HG03039 (cell line): Measurements from ENCODE around the gene TRUB2.
A peak's percentile ranks its signal among the peaks of the same experiment; 100 is the strongest.
"Not testable (repeated sequence)": the region's sequence is repeated elsewhere in the genome, so short reads cannot be mapped to it uniquely, and the experiment has no call there.

Experiments
- ATAC-seq: cut with Tn5 transposase; IDR thresholded peaks from one replicate; pipeline ENCODE4 v1.9.1; 2021; ENCODE audit warnings: mild to moderate bottlenecking, moderate library complexity; ENCODE audit not compliant: unreplicated experiment

The TRUB2 gene

DNA sequence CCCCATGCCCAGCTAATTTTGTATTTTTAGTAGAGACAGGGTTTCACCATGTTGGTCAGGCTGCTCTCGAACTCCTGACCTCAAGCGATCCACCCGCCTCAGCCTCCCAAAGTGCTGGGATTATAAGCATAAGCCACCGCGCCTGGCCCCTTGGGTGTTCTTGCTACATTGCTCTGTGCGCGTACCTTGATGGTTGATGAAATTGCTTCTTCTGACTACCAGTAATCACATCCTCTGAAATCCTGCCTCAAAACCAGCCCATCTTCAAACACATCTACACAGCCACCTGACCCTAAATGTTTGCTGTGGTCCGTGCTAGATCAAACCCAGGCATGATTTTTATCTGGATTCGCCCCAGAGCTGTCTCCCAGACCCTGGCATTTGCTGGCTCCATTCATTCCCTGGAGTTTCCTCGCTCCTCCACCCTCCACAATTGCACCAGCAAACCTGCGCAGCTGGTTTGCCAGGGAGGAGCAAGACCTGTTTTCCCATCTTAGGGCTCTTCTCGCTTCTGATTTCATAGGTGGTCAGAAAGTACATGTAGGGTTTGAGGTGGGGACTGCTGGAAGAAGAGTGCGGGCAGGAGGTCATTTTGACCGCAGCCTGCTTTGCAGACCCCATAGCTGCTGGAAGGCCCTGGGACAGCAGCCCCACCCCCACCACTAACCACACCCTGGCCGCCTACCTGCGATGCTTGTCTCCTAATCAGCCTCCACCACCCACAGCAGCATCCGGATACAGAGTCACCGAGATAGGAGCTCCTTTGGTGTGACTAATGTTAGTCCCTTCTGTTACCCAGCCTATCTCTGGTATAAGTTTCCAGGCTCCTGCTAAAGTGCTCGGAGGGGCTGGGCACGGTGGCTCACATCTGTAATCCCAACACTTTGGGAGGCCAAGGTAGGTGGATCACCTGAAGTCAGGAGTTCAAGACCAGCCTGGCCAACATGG is 23.4 kb downstream of the TRUB2 start:
- no peak for ATAC-seq

DNA sequence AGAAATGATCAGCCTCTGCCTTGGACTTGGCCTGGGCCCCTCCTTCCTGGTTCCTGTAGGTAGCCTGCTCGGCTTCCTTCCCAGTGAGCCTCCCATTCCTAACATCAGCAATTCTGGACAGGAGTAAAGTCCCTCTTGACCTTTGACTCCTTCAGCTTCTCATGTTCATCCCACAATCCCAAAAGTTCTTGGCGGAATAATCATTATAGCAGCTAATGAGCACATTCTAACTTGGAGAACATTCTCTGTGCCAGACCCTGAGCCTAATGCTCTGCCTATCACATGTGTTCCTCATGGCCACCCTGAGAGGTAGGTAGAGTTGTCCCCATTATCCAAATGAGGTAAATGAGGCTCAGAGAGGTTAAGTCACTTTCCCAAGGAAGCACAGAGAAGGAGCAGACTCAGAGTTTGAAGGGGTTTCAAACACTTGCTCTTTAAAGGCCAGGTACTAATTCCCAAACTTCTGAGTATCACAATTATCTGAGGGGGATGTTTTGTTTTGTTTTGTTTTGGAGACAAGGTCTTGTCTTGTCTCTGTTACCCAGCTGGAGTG is 24.9 kb downstream of the TRUB2 start:
- no peak for ATAC-seq

GRCh38 chr9:128296340-128297220 is 25.7 kb downstream of the TRUB2 start:
- no peak for ATAC-seq

DNA sequence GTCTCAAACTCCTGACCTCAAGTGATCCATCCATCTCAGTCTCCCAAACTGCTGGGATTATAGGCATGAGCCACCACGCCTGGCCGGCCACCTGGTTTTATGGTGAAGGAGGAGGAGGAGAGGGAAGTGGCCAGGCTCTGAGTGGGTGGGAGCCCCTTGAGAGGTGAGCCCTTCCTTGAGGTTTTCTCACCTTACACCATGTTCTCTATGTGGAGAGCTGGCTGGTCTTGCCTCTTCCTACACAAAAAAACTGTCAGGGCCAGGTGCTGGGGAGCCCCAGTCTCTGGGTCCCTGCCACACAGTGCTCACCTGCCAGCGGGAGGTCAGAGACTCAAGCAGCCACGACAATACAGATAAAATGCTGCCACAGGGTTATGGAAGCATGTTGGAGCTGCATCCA is 28.1 kb downstream of the TRUB2 start:
- no peak for ATAC-seq

- ATAC-seq: no peak
Measured at GRCh38 chr9:128293091-128293490, 29.2 kb downstream of the TRUB2 start.

GRCh38 chr9:128292009-128292408 is 30.2 kb downstream of the TRUB2 start:
- ATAC-seq: no peak

DNA sequence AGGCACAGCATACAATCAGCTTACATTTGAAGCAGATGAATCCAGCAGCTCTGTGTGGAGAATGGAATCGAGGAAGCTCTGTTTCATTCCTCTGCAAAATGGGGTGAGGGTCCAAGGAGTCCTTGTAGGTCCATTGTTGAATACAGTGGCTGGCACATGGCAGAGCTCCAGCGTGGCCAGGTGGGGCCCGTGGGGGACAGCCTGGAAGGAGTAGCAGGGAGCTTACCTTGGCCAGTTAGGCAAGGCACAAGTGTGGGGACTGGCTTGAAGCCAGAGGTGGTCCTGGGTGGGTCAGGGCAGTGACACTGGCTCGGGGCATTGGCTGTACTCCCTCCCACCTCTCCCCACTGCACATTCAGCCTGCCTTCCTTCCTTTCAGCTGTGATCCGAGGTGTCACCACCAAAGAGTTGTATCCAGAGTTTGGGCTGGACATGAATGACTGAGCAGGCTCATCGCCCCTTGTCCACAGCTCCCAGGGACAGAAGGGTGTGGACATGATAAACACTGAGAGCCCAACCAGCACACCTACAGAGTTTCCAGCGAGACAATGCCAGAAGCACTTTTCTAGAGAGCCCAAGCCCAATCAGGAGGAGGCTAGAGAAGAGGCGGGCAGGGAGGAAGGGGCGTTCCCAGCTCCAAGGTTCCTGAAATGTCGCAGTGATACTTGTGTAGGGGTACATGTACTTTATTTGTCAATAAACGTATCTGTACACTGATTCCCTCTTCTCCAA is 33.8 kb downstream of the TRUB2 start:
- no peak for ATAC-seq

GRCh38 chr9:128286440-128286839 is 35.8 kb downstream of the TRUB2 start:
- ATAC-seq: no peak

DNA sequence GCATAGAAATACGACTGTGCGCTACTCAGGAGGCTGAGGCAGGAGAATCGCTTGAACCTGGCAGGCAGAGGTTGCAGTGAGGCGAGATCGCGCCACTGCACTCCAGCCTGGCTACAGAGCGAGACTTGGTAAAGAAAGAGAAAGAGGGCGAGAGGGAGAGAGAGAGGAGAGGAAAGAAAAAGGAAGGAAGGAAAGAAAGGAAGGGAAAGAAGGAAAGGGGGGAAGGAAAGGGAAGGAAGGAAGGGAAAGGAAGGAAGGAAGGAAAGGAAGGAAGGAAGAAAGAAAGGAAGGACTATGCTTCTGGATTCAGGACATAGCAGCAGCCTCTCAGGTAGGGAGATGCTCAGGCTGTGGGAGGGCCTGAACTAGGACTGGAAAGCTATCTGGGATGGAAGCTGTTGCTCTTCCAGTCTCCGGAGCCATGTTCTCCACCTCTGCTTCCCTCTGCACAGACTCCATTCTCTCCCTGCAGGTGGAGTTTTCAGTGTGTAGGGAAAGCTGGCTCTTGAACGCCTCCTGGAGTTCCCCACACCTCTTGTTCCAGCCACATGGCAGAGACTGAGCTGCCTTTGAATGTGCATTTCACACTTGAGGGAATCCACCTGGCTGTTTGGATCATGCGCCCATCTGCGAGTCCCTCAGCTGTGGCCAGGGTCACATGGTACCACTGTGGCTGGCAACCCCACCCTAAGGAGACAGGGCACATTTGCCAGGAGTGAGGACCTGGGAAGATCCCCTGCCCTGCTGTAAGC is 37.0 kb downstream of the TRUB2 start:
- no peak for ATAC-seq

GRCh38 chr9:128282500-128282899 is 39.7 kb downstream of the TRUB2 start:
- no peak for ATAC-seq

- no peak for ATAC-seq
Measured at GRCh38 chr9:128280084-128280622, 42.1 kb downstream of the TRUB2 start.

DNA sequence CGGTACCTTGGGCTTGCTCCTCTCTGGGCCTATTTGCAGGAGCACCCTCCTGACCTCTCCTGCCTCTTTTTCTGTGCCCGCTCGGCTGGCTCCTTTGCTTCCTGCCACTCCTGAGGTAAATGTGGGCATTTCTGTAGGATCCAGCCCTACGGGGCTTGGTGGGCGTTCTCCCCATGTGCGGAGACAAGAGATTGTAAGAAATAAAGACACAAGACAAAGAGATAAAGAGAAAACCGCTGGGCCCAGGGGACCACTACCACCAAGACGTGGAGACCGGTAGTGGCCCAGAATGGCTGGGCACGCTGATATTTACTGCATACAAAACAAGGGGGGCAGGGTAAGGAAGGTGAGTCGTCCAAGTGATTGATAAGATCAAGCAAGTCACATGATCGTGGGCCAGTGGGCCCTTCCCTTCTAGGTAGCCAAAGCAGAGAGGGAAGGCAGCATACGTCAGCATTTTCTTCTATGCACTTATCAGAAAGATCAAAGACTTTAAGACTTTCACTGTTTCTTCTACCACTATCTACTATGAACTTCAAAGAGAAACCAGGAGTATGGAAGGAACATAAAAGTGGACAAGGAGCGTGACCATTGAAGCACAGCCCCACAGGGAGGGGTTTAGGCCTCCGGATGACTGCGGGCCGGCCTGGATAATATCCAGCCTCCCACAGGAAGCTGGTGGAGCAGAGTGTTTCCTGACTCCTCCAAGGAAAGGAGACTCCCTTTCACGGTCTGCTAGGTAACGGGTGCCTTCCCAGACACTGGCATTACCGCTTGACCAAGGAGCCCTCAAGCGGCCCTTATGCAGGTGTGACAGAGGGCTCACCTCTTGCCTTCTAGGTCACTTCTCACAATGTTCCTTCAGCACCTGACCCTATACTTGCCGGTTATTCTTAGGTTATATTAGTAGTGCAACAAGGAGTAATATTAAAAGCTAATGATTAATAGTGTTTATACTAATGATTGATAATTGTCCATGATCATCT is 42.9 kb downstream of the TRUB2 start:
- not testable (repeated sequence) for ATAC-seq

GRCh38 chr9:128276574-128277270 is 45.5 kb downstream of the TRUB2 start:
- ATAC-seq: no peak

DNA sequence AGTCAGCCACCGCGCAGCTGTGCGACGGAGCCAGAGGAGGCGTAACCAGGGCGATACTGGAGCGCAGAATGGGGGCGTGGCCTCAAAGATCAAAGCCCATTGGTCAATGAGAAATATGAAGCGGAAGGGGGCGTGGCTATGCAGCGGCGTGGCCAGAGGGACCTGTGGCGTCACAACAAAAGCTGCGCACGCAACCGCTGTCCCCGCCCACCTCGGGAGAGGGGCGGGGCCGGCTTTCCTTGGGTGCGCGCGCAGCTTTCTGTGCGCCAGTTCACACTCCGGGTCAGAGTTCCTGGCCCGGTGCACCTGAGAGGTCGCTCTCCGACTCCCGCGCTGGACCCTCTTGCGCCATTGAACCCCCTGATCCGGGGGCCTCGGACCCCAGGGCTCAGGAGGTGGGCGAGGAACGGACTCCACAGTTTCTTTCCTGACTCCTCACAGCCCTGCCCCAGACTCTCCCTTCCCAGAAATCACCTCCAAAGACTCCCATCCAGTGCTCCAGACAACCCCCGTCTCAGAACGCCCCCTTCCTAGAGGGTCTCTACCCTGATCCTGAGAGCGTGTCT is 46.2 kb downstream of the TRUB2 start, which contains the start of gene SWI5:
Gene SWI5, plus strand, starts transcription at position 269 of the 566 bp plus-strand sequence.
- ATAC-seq: peak; percentile 95

DNA sequence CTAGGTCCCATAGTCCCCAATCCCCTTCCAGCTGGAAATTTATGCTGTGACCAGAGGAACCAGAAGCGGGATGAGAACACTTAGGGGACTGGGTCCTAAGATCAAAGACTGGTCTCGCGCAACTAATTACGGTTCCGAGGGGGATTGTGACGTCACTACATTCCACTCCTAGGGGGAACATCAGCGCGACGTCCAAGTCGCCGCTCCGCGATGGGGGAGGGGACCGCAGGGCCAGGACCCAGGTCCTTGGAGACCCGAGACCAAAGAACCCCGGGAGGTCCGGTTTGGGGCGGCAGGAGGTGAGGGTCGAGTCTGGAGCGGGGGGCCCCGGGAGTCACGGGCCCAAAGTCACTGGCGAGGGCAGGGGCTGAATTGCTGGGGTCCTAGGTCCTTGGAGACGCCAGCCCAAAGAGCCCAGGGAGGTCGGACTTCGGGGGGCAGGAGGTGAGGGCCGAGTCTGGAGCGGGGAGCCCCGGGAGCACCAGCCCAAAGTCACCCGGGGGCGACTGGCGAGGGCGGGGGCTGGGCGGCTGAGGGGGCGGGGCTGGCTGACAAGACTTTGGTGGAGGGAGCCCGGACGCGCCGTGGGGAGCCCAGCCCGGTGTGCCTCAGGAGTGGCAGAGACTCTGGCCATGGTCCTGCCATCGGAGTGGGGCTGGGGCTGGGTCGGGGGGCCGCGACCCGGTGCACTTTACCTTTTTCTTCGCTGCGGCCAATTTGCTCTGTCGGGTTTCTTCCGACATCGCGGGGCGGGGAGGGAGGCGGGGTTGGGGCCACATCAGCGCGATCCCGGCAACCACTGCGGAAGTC is 46.8 kb downstream of the TRUB2 start, which contains the start of gene GOLGA2:
Gene GOLGA2, minus strand, starts transcription at position 810 of the 810 bp plus-strand sequence. Its CDS starts 31 bp downstream, at position 779.
- ATAC-seq: peak; percentile 29

- ATAC-seq: no peak
Measured at GRCh38 chr9:128274245-128274644, 48.0 kb downstream of the TRUB2 start.
